Lung microvascular endothelial cell (primary cell): ENCODE results near the gene S100A13. TPM values are rescaled to one million over a fixed set of nuclear protein-coding genes. Genes with fewer than 3 reads are reported as not detected.
"Not testable (repeated sequence)": the region's sequence is repeated elsewhere in the genome, so short reads cannot be mapped to it uniquely, and the experiment has no call there.

Experiments
- DNase-seq, 2 donors: peaks; one replicate each; pipeline versions ENCODE4 v3.0.0 to v3.0.0-alpha.2; 2010; ENCODE audit warnings: low read depth in 2 of 2
- total RNA-seq: library from RNA; depleted of rRNA; stranded (reverse); fragments of >200 nt; gene quantifications from 2 replicates; pipeline ENCODE4 v1.2.1, GENCODE V29; 2014

S100A13 gene
- total RNA-seq, 1 donor from 2014 or later, result 89.7 TPM

DNA sequence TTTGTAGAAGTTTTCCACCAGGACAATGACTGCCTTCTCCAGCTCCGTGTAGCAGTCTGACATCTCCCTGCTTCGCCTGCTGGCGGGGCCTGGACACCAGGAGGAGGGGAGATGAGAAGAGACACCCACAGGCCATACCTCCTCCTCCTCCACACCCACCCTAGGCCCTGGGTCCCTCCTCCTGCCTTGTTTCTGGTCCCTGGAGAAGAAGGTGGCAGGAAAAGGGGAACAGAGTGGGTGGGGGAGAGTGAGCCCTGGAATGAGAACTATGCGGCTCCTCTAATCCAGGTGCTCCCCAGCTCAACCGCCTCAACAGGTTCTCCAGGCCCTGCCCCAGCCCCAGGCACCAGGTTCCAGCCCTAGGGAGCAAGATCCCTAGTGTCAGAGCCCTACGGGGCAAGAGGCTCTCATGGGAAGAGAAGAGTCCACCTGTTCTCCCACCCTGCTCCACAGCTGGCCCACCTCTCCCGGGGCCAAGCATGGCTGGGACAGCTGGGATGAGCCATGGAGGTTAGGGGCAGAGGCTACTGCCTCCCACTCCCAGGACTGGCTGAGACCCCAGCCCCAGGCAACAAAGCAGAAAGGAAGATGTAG, 19.1 kb downstream of the S100A13 start:
- DNase-seq, result peak; percentile 55 to 81

DNA sequence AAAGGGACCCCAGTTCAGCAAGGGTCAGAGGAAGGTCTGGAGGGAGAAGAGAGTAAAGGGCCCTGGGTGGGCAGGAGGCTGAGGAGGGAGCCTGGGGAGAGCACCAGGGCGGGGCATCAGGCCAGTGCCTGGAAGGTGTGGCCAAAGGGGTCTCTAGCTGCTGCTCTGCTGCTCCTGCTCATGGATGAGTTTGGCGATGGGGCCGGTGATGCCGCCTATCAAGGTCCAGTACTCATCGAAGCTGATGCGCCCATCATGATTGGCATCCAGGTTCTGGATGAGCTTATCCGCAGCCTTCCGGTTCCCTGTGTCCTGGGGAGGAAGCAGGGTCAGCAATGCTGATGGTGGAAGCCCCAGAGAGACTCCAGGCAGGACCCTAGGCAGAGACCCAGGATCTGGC, 19.9 kb downstream of the S100A13 start:
- peak in 1 of 2 donors; percentile 16 for DNase-seq

DNA sequence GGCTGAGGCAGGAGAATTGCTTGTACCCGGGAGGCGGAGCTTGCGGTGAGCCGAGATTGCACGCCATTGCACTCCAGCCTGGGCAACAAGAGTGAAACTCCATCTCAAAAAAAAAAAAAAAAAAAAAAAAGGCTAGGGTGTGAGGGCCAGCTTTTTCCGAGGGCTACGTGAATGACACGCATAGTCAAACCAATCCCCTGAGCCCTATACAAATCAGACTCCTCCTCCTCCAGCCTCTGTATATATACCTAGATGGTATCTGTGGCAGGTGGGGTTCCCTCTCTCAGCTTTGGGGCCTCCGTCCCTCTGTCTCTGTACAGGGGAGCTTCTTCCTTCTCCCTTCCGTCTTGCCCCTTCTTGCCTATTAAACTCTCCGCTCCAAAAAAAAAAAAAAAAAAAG, 21.1 kb downstream of the S100A13 start:
- DNase-seq, result no peak

DNA sequence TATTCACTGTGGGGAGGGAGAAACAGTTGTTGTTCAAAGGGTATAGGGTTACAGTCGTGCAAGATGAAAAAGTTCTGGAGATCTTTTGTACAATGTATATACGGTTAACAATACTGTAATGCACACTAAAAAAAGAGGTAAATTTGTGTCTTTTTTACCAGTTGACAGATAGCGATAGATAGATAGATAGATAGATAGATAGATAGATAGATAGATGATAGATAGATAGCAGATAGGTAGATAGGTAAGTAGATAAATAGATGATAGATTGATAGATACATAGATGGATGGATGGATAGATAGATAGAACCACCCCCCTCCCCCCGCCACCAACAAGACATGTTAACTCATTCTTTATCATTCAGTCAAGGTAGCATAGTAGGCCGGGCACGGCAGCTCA, 24.6 kb downstream of the S100A13 start:
- no peak for DNase-seq

- DNase-seq, result no peak
Observed at GRCh38 chr1:153599847-153600246, 27.5 kb downstream of the S100A13 start.

- DNase-seq, result peak in 1 of 2 donors; percentile 94
Observed at GRCh38 chr1:153598309-153599172, 28.8 kb downstream of the S100A13 start.

- peak in 1 of 2 donors; percentile 81 for DNase-seq
Observed at GRCh38 chr1:153597206-153597605, 30.1 kb downstream of the S100A13 start.

DNA sequence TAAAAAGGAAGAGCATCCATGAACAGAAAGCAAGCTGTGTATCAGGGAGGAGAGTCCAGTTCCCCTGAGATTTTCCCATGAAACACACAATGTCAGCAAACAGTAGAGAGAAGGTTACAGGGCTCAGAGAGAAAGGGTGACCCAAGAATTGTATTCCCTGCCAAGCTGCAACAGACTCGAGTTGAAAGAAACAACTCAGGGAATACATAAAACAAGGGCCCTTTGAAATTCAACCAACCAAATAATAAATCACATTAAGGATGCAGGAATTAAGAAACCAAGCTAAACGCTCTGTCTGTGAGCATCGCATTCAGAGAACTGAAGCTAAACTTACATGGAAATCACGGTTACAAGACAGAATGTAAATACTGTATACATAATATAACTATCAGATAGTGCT, 34.6 kb downstream of the S100A13 start:
- no peak for DNase-seq

GRCh38 chr1:153588482-153588881, 38.8 kb downstream of the S100A13 start:
- no peak for DNase-seq

DNA sequence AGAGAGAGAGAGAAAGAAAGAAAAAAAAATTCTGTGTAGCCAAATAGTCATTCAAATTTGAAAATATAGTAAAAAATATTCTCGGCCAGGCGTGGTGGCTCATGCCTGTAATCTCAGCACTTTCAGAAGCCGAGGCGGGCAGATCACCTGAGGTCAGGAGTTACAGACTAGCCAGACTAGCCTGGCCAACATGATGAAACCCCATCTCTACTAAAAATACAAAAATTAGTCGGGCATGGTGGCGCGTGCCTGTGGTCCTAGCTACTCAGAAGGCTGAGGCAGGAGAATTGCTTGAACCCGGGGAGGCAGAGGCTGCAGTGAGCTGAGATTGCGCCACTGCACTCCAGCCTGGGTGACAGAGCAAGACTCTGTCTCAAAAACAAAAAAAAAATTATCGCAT, 39.3 kb downstream of the S100A13 start:
- DNase-seq, result not testable (repeated sequence)

DNA sequence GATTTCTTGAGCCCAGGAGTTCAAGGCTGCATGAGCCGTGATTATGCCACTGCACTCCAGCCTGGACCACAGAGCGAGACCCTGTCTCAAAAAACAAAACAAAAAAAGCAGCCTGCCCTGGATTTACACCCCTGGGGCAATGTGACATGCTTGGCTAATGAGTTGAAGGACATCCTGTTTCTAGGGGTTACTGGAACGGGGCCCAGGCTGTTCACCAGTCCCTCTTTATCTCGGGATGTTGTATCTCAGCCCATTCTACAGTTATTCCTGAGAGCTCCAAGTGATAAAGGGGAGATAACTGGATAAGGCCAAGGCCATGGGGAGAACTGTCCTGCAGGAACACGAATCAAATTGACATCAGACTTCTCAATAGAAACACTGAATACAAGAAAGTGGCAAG, 40.0 kb downstream of the S100A13 start:
- DNase-seq, result peak; percentile 25 to 49

GRCh38 chr1:153586347-153586746, 41.0 kb downstream of the S100A13 start:
- DNase-seq, result no peak

DNA sequence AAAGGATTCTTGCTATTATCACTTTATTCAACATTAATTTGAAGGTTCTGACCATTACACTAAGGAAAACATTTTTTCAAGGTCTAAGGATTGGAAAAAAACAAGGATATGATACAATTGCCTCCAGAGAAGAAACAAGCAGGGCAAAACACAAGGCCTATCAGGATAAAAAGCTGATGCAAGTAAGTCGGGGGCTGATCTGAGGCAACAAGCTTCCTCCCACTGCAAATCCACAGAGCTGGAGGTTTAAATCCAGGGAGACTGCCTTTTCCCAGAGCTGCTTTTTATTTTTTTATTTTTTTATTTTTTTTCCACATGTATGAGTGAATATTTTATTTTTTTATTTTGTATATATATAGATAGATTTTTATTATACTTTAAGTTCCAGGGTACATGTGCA, 42.3 kb downstream of the S100A13 start:
- DNase-seq, result no peak

GRCh38 chr1:153583976-153584375, 43.3 kb downstream of the S100A13 start:
- no peak for DNase-seq

DNA sequence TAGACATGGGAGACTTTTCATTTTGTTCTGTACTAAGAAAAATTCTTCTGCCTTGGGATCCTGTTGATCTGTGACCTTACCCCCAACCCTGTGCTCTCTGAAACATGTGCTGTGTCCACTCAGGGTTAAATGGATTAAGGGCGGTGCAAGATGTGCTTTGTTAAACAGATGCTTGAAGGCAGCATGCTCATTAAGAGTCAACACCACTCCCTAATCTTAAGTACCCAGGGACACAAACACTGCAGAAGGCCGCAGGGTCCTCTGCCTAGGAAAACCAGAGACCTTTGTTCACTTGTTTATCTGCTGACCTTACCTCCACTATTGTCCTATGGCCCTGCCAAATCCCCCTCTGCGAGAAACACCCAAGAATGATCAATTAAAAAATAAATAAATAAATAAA, 43.8 kb downstream of the S100A13 start:
- DNase-seq, result not testable (repeated sequence)

- DNase-seq, result not testable (repeated sequence)
Observed at GRCh38 chr1:153582836-153583235, 44.5 kb downstream of the S100A13 start.

GRCh38 chr1:153578936-153579335, 48.4 kb downstream of the S100A13 start:
- no peak for DNase-seq

- no peak for DNase-seq
Observed at GRCh38 chr1:153578490-153578889, 48.8 kb downstream of the S100A13 start.

GRCh38 chr1:153577624-153578051, 49.7 kb downstream of the S100A13 start:
- DNase-seq, result no peak

GRCh38 chr1:153577138-153577537, 50.2 kb downstream of the S100A13 start:
- DNase-seq, result no peak

DNA sequence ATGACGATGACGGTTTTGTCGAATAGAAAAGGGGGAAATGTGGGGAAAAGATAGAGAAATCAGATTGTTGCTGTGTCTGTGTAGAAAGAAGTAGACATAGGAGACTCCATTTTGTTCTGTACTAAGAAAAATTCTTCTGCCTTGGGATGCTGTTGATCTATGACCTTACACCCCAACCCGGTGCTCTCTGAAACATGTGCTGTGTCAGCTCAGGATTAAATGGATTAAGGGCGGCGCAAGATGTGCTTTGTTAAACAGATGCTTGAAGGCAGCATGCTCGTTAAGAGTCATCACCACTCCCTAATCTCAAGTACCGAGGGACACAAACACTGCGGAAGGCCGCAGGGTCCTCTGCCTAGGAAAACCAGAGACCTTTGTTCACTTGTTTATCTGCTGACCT, 51.8 kb downstream of the S100A13 start:
- DNase-seq, result not testable (repeated sequence)

GRCh38 chr1:153575081-153575491, 52.2 kb downstream of the S100A13 start:
- not testable (repeated sequence) for DNase-seq

- peak; percentile 31 to 39 for DNase-seq
Observed at GRCh38 chr1:153573351-153573750, 54.0 kb downstream of the S100A13 start.
